ENCODE results near the gene IMPDH1.

- TF ChIP-seq CTCF (IDR thresholded peaks at IDR 0.05) (no peak), POLR2A (IDR thresholded peaks at IDR 0.05) (no peak)
Observed at GRCh38 chr7:128390871-128391565, 18.8 kb downstream of the IMPDH1 start.
